SU-DHL-6 (cell line): ENCODE measurements around the gene NFIX.
A peak's percentile ranks its signal among the peaks of the same experiment; 100 is the strongest.

Experiments used
- H2AFZ ChIP-seq: fragments of 200-600 bp; sonication (generic); 2 replicates; pipeline ENCODE4 v1.6.1; 2014; ENCODE audit warnings: low read depth, mild to moderate bottlenecking, moderate library complexity, mixed read lengths, antibody characterized with exemption, low read length; ENCODE audit not compliant: severe bottlenecking
- H3F3A ChIP-seq: fragments of 200-600 bp; shearing (Covaris generic); 2 replicates; pipeline ENCODE4 v1.6.0; 2016; ENCODE audit warnings: antibody characterized with exemption, mild to moderate bottlenecking; ENCODE audit not compliant: insufficient read depth
- H3K27ac ChIP-seq: fragments of 200-600 bp; sonication (generic); 2 replicates; pipeline ENCODE4 v1.5.1; 2016; ENCODE audit warnings: low read depth, mild to moderate bottlenecking, low read length, moderate library complexity, mixed read lengths
- H3K27me3 ChIP-seq: fragments of 200-600 bp; sonication (generic), shearing (Covaris generic); 2 replicates; pipeline ENCODE4 v1.6.0; 2014; ENCODE audit warnings: mild to moderate bottlenecking, low read length
- H3K36me3 ChIP-seq: fragments of 200-600 bp; sonication (generic); 2 replicates; pipeline ENCODE4 v1.6.1; 2014; ENCODE audit warnings: mild to moderate bottlenecking, low read length, mixed read lengths
- H3K4me2 ChIP-seq: fragments of 300-600, 200-600 bp; shearing (Covaris generic), sonication (generic); 2 replicates; pipeline ENCODE4 v1.6.0; 2014; ENCODE audit warnings: low read length, low read depth, mild to moderate bottlenecking; ENCODE audit not compliant: poor library complexity, severe bottlenecking
- H3K4me3 ChIP-seq: fragments of 200-600 bp; sonication (generic); 2 replicates; pipeline ENCODE4 v1.5.1; 2014; ENCODE audit warnings: antibody characterized with exemption, low read length, mild to moderate bottlenecking, mixed read lengths; ENCODE audit not compliant: insufficient read depth, poor library complexity, severe bottlenecking
- H3K79me2 ChIP-seq: fragments of 200-600 bp; sonication (generic); 2 replicates; pipeline ENCODE4 v1.6.1; 2014; ENCODE audit warnings: mild to moderate bottlenecking, low read length, moderate library complexity; ENCODE audit not compliant: insufficient read depth
- H3K9ac ChIP-seq: fragments of 200-600 bp; sonication (generic); 2 replicates; pipeline ENCODE4 v1.7.0; 2014; ENCODE audit warnings: mild to moderate bottlenecking, low read length
- H3K9me2 ChIP-seq: fragments of 200-600 bp; sonication (generic); replicated peaks from 2 replicates; pipeline ENCODE4 v1.6.1; 2014; ENCODE audit warnings: low read length; ENCODE audit not compliant: insufficient read depth
- H3K9me3 ChIP-seq: fragments of 200-600 bp; sonication (generic); 2 replicates; pipeline ENCODE4 v1.6.1; 2014; ENCODE audit warnings: low read length, mixed read lengths; ENCODE audit not compliant: insufficient read depth
- H4K20me1 ChIP-seq: fragments of 200-600 bp; sonication (generic); 2 replicates; pipeline ENCODE4 v1.6.1; 2014; ENCODE audit warnings: low read depth, mild to moderate bottlenecking, antibody characterized with exemption, low read length, moderate library complexity, mixed read lengths
- EZH2phosphoT487 ChIP-seq: fragments of 200-600 bp; sonication (generic), shearing (Covaris generic); conservative IDR thresholded peaks from 2 replicates; pipeline ENCODE4 v1.6.1; 2018; ENCODE audit warnings: mild to moderate bottlenecking, antibody characterized with exemption, low read length, moderate library complexity, mixed read lengths
- TF ChIP-seq, protein P1 (sequence below): fragments of 200-600 bp; sonication (generic); IDR thresholded peaks from one replicate; pipeline ENCODE4 v1.5.1; 2017; ENCODE audit warnings: antibody characterized with exemption, mild to moderate bottlenecking, low read length, moderate library complexity; ENCODE audit not compliant: insufficient read depth, poor library complexity, severe bottlenecking

Gene NFIX

DNA sequence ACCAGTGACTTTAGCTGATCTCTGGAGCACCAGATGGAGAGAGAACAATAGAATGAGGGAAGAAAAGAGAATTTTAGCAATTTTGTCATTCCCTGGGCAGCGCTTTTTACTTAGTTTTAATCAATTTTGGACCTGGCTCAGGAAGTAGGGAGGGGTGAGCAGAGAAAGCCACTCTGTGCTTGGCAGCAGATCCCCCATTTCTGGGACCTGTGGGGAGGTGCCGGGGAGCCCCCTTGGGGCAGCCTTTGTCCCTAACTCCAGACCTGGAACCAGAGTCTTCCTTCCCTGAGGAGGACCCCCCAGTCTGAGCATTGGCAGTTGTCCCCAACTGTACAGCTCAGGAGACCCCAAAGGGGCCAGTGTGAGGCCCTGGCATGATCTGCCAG lies 96.9 kb downstream of the NFIX start:
- H4K20me1 ChIP-seq: no peaks in the 10 kb centered on the region
- H3K4me3 ChIP-seq: no peak overlapping the region

DNA sequence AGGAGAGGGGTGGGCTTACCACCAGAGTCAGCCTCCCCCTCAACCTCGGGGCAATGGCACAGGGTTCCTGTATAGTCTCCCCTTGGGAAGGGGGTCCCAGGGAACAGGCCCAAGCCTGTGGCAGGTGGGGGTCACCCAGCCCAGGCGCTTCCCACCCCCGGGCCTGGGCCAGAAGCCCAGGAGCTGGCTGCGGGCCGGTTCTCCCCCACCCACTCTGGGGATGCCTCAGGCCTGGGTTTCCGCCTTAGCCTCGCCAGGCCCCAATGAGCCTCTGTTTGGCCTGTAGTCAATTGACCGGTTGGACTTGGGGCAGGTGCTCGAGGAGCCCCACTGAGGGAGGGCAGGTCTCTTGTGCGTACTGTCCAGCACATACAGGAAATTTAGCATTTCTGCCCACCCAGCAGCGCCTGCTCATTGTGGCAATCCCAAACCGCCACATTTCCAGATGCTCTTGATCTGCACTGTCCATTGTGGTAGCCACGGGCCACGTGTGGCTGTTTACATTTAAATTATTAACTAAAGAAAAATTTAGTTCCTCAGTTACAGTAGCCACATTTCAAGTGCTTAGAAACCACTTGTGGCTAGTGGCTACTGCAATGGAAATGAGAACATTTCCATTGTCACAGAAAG lies 97.4 kb downstream of the NFIX start:
- no peak overlapping the region for H3K27ac ChIP-seq
- H3K4me3 ChIP-seq: no peak overlapping the region
- TF ChIP-seq, protein P1, sequence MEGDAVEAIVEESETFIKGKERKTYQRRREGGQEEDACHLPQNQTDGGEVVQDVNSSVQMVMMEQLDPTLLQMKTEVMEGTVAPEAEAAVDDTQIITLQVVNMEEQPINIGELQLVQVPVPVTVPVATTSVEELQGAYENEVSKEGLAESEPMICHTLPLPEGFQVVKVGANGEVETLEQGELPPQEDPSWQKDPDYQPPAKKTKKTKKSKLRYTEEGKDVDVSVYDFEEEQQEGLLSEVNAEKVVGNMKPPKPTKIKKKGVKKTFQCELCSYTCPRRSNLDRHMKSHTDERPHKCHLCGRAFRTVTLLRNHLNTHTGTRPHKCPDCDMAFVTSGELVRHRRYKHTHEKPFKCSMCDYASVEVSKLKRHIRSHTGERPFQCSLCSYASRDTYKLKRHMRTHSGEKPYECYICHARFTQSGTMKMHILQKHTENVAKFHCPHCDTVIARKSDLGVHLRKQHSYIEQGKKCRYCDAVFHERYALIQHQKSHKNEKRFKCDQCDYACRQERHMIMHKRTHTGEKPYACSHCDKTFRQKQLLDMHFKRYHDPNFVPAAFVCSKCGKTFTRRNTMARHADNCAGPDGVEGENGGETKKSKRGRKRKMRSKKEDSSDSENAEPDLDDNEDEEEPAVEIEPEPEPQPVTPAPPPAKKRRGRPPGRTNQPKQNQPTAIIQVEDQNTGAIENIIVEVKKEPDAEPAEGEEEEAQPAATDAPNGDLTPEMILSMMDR: no peak
- no peak for TF ChIP-seq EZH2phosphoT487
- H4K20me1 ChIP-seq: no peaks in the 10 kb centered on the region
- no peaks in the 10 kb centered on the region for H3K79me2 ChIP-seq
- no peaks in the 10 kb centered on the region for H3K36me3 ChIP-seq
- no peaks in the 10 kb centered on the region for H3K9me3 ChIP-seq
- H3K27me3 ChIP-seq: no peaks in the 10 kb centered on the region
- H2AFZ ChIP-seq: no peak overlapping the region
- no peaks in the 10 kb centered on the region for H3K9me2 ChIP-seq
- H3K9ac ChIP-seq: no peak overlapping the region
- no peak overlapping the region for H3K4me2 ChIP-seq
- peaks cover 6% of the 10 kb centered on the region for H3F3A ChIP-seq

More for the DNA sequence above, 96.9 kb downstream of the NFIX start:
- no peaks in the 10 kb centered on the region for H3K9me3 ChIP-seq
- H3K79me2 ChIP-seq: no peaks in the 10 kb centered on the region
- no peak overlapping the region for H3K27ac ChIP-seq
- H3K4me2 ChIP-seq: no peak overlapping the region
- H2AFZ ChIP-seq: no peak overlapping the region
- no peaks in the 10 kb centered on the region for H3K27me3 ChIP-seq
- no peak for TF ChIP-seq EZH2phosphoT487
- TF ChIP-seq, protein P1: no peak
- no peaks in the 10 kb centered on the region for H3K36me3 ChIP-seq
- H3K9ac ChIP-seq: no peak overlapping the region
- no peaks in the 10 kb centered on the region for H3K9me2 ChIP-seq
- H3F3A ChIP-seq: peaks cover 4% of the 10 kb centered on the region

GRCh38 chr19:13093407-13094105 lies 98.3 kb downstream of the NFIX start:
- Histone ChIP-seq H3K9ac (no peak overlapping the region), H3K9me2 (no peaks in the 10 kb centered on the region), H3K36me3 (no peaks in the 10 kb centered on the region), H3K27me3 (no peaks in the 10 kb centered on the region), H2AFZ (no peak overlapping the region), H3K9me3 (no peaks in the 10 kb centered on the region), H3F3A (peaks cover 6% of the 10 kb centered on the region), H3K79me2 (no peaks in the 10 kb centered on the region), H3K4me2 (no peak overlapping the region), H3K27ac (no peak overlapping the region), H4K20me1 (no peaks in the 10 kb centered on the region), H3K4me3 (no peak overlapping the region)
- TF ChIP-seq, protein P1: peak; percentile 71
- TF ChIP-seq EZH2phosphoT487: no peak
